ENCODE measurements around the gene DPT. TPM values are rescaled to one million over a fixed set of nuclear protein-coding genes. Genes with fewer than 3 reads are reported as not detected.

Gene DPT
- total RNA-seq, 1 experiment from 2014 or later, result not detected

GRCh38 chr1:168691541-168691940, 37.5 kb downstream of the DPT start:
- no peaks in the 10 kb centered on the region for H3K36me3 ChIP-seq
- no peak for DNase-seq
- H3K27me3 ChIP-seq, result no peaks in the 10 kb centered on the region
- H3K9me3 ChIP-seq, result no peaks in the 10 kb centered on the region
- H3K4me3 ChIP-seq, result no peak overlapping the region

- DNase-seq, result peak; percentile 70
- H3K4me3 ChIP-seq, result no peak overlapping the region
- no peaks in the 10 kb centered on the region for H3K36me3 ChIP-seq
- H3K27me3 ChIP-seq, result no peaks in the 10 kb centered on the region
- no peaks in the 10 kb centered on the region for H3K9me3 ChIP-seq
Measured at GRCh38 chr1:168689726-168690602, 39.0 kb downstream of the DPT start.

- Histone ChIP-seq H3K9me3 (no peaks in the 10 kb centered on the region), H3K36me3 (no peaks in the 10 kb centered on the region), H3K27me3 (no peaks in the 10 kb centered on the region), H3K4me3 (no peak overlapping the region)
- DNase-seq, result no peak
Measured at GRCh38 chr1:168689327-168689657, 39.7 kb downstream of the DPT start.

GRCh38 chr1:168688644-168689326, 40.2 kb downstream of the DPT start:
- H3K4me3 ChIP-seq, result no peak overlapping the region
- H3K27me3 ChIP-seq, result no peaks in the 10 kb centered on the region
- no peak for DNase-seq
- H3K9me3 ChIP-seq, result no peaks in the 10 kb centered on the region
- no peaks in the 10 kb centered on the region for H3K36me3 ChIP-seq

GRCh38 chr1:168687816-168688215, 41.2 kb downstream of the DPT start:
- no peak for DNase-seq

GRCh38 chr1:168686666-168687065, 42.3 kb downstream of the DPT start:
- no peak for DNase-seq
- Histone ChIP-seq H3K36me3 (no peaks in the 10 kb centered on the region), H3K27me3 (no peaks in the 10 kb centered on the region), H3K9me3 (peaks cover 2% of the 10 kb centered on the region; the same call in 1 of the 2 replicates), H3K4me3 (no peak overlapping the region)

More at GRCh38 chr1:168687816-168688215, 41.2 kb downstream of the DPT start:
- Histone ChIP-seq H3K27me3 (no peaks in the 10 kb centered on the region), H3K4me3 (no peak overlapping the region), H3K9me3 (peaks cover 2% of the 10 kb centered on the region; the same call in 1 of the 2 replicates), H3K36me3 (no peaks in the 10 kb centered on the region)

GRCh38 chr1:168683871-168684270, 45.1 kb downstream of the DPT start:
- Histone ChIP-seq H3K4me3 (no peak overlapping the region), H3K36me3 (no peaks in the 10 kb centered on the region), H3K27me3 (no peaks in the 10 kb centered on the region; the same call in 1 of the 2 replicates), H3K9me3 (peaks cover 7% of the 10 kb centered on the region)
- DNase-seq, result no peak

GRCh38 chr1:168676861-168677260, 52.1 kb downstream of the DPT start:
- no peak overlapping the region for H3K4me3 ChIP-seq
- DNase-seq, result no peak
- H3K27me3 ChIP-seq, result no peaks in the 10 kb centered on the region; the same call in 1 of the 2 replicates
- no peaks in the 10 kb centered on the region for H3K36me3 ChIP-seq
- H3K9me3 ChIP-seq, result peaks cover 5% of the 10 kb centered on the region; the same call in 1 of the 2 replicates

GRCh38 chr1:168676029-168676812, 52.8 kb downstream of the DPT start:
- peaks cover 4% of the 10 kb centered on the region; the same call in 1 of the 2 replicates for H3K9me3 ChIP-seq
- H3K36me3 ChIP-seq, result no peaks in the 10 kb centered on the region
- no peaks in the 10 kb centered on the region; the same call in 1 of the 2 replicates for H3K27me3 ChIP-seq
- no peak overlapping the region for H3K4me3 ChIP-seq
- DNase-seq, result no peak

GRCh38 chr1:168673974-168674683, 54.9 kb downstream of the DPT start:
- no peak overlapping the region for H3K4me3 ChIP-seq
- no peaks in the 10 kb centered on the region for H3K27me3 ChIP-seq
- peak; percentile 14 for DNase-seq
- no peaks in the 10 kb centered on the region for H3K36me3 ChIP-seq
- no peaks in the 10 kb centered on the region for H3K9me3 ChIP-seq

- H3K4me3 ChIP-seq, result no peak overlapping the region
- H3K27me3 ChIP-seq, result no peaks in the 10 kb centered on the region
- H3K9me3 ChIP-seq, result no peaks in the 10 kb centered on the region
- DNase-seq, result no peak
- H3K36me3 ChIP-seq, result no peaks in the 10 kb centered on the region
Measured at GRCh38 chr1:168672278-168672677, 56.7 kb downstream of the DPT start.

GRCh38 chr1:168671782-168672181, 57.2 kb downstream of the DPT start:
- Histone ChIP-seq H3K36me3 (no peaks in the 10 kb centered on the region), H3K27me3 (no peaks in the 10 kb centered on the region), H3K4me3 (no peak overlapping the region), H3K9me3 (no peaks in the 10 kb centered on the region)
- no peak for DNase-seq

- no peak for DNase-seq
Measured at GRCh38 chr1:168665975-168666374, 63.0 kb downstream of the DPT start.

GRCh38 chr1:168664069-168664834, 64.8 kb downstream of the DPT start:
- Histone ChIP-seq H3K36me3 (no peaks in the 10 kb centered on the region), H3K4me3 (no peak overlapping the region), H3K9me3 (peaks cover 2% of the 10 kb centered on the region; the same call in 1 of the 2 replicates), H3K27me3 (no peaks in the 10 kb centered on the region)
- no peak for DNase-seq

More at GRCh38 chr1:168665975-168666374, 63.0 kb downstream of the DPT start:
- H3K9me3 ChIP-seq, result peaks cover 2% of the 10 kb centered on the region; the same call in 1 of the 2 replicates
- H3K27me3 ChIP-seq, result no peaks in the 10 kb centered on the region
- no peaks in the 10 kb centered on the region for H3K36me3 ChIP-seq
- H3K4me3 ChIP-seq, result no peak overlapping the region

- Histone ChIP-seq H3K4me3 (no peak overlapping the region), H3K9me3 (no peaks in the 10 kb centered on the region), H3K27me3 (no peaks in the 10 kb centered on the region), H3K36me3 (no peaks in the 10 kb centered on the region)
- no peak for DNase-seq
Measured at GRCh38 chr1:168656485-168656884, 72.5 kb downstream of the DPT start.
